HEK293 (cell line): ENCODE measurements around the gene CD302.

ENCODE experiments used
- CTCF ChIA-PET: fragments of 350-600 bp; formaldehyde crosslinking; extraction: SDS; loops from one replicate; lab custom pipeline; 2021; ENCODE audit warnings: antibody characterized with exemption; lab: Yijun Ruan, JAX
- POLR2A ChIA-PET: fragments of 300-600 bp; formaldehyde crosslinking; extraction: SDS; loops from one replicate; lab custom pipeline; 2020; ENCODE audit warnings: antibody characterized with exemption, inconsistent platforms; lab: Yijun Ruan, JAX
- H3K27ac ChIP-seq: fragments of 200-500 bp; sonication (Bioruptor generic); 2 replicates; pipeline ENCODE4 v1.5.1; 2014; ENCODE audit warnings: low read depth, low read length, control low read depth, inconsistent platforms; ENCODE audit errors: extremely low read depth
- H3K36me3 ChIP-seq, 2 experiments: fragments of 200-500 bp in 1 of 2; sonication (Bioruptor generic) in 1 of 2; 1 replicate in 1 of 2; 2 replicates in 1 of 2; pipeline ENCODE4 v1.5.1; 2014 to 2017; ENCODE audit warnings: inconsistent platforms in 2 of 2, low read length in 2 of 2; ENCODE audit not compliant: control insufficient read depth in 2 of 2, insufficient read depth in 1 of 2
- H3K4me1 ChIP-seq: fragments of 200-500 bp; sonication (Bioruptor generic); 2 replicates; pipeline ENCODE4 v1.5.1; 2014; ENCODE audit warnings: mild to moderate bottlenecking, low read length, inconsistent platforms; ENCODE audit not compliant: control insufficient read depth, insufficient read depth
- H3K4me3 ChIP-seq: 2 replicates; pipeline ENCODE4 v1.5.1; 2011; ENCODE audit warnings: low read depth, mild to moderate bottlenecking, control low read depth, low read length, moderate library complexity
- H3K9me3 ChIP-seq: fragments of 200-500 bp; sonication (Bioruptor generic); 2 replicates; pipeline ENCODE4 v1.5.1; 2014; ENCODE audit warnings: low read depth, low read length, inconsistent platforms; ENCODE audit not compliant: control insufficient read depth, insufficient read depth
- GFI1B ChIP-seq: fragments of 450-650 bp; formaldehyde crosslinking; IDR thresholded peaks from 2 replicates; pipeline ENCODE4 v1.5.1; 2016; ENCODE audit warnings: missing biosample characterization, missing genetic modification characterization
- IKZF3 ChIP-seq: fragments of 450-650 bp; IDR thresholded peaks from 2 replicates; pipeline ENCODE4 v1.5.0; 2018; ENCODE audit warnings: missing biosample characterization, mild to moderate bottlenecking, missing genetic modification characterization, moderate library complexity
- YY1 ChIP-seq: fragments of 450-650 bp; formaldehyde crosslinking; IDR thresholded peaks from 2 replicates; pipeline ENCODE4 v1.5.1; 2018; ENCODE audit warnings: missing biosample characterization, missing genetic modification characterization
- ZNF248 ChIP-seq: fragments of 450-650 bp; formaldehyde crosslinking; IDR thresholded peaks from 2 replicates; pipeline ENCODE4 v1.5.1; 2017; ENCODE audit warnings: missing biosample characterization, missing genetic modification characterization
- ZNF549 ChIP-seq: fragments of 450-650 bp; IDR thresholded peaks from 2 replicates; pipeline ENCODE4 v1.5.1; 2018; ENCODE audit warnings: missing biosample characterization, missing genetic modification characterization, mild to moderate bottlenecking, inconsistent platforms, moderate library complexity
- ZNF561 ChIP-seq: fragments of 450-650 bp; IDR thresholded peaks from 2 replicates; pipeline ENCODE4 v1.5.1; 2018; ENCODE audit warnings: missing biosample characterization, missing genetic modification characterization, borderline replicate concordance
- ZNF571 ChIP-seq: fragments of 450-650 bp; formaldehyde crosslinking; IDR thresholded peaks from 2 replicates; pipeline ENCODE4 v1.5.0; 2017; ENCODE audit warnings: missing biosample characterization, missing genetic modification characterization
- TF ChIP-seq, protein P1 (sequence below): fragments of 450-650 bp; formaldehyde crosslinking; IDR thresholded peaks from 2 replicates; pipeline ENCODE4 v1.5.1; 2016; ENCODE audit warnings: missing biosample characterization, missing genetic modification characterization, low read depth
- TF ChIP-seq, protein P2 (sequence below): fragments of 450-650 bp; formaldehyde crosslinking; IDR thresholded peaks from 2 replicates; pipeline ENCODE4 v1.5.1; 2016; ENCODE audit warnings: missing biosample characterization, missing genetic modification characterization
- TF ChIP-seq, protein P3 (sequence below): fragments of 450-650 bp; formaldehyde crosslinking; IDR thresholded peaks from 2 replicates; pipeline ENCODE4 v1.5.1; 2016; ENCODE audit warnings: missing biosample characterization, missing genetic modification characterization

The CD302 gene

DNA sequence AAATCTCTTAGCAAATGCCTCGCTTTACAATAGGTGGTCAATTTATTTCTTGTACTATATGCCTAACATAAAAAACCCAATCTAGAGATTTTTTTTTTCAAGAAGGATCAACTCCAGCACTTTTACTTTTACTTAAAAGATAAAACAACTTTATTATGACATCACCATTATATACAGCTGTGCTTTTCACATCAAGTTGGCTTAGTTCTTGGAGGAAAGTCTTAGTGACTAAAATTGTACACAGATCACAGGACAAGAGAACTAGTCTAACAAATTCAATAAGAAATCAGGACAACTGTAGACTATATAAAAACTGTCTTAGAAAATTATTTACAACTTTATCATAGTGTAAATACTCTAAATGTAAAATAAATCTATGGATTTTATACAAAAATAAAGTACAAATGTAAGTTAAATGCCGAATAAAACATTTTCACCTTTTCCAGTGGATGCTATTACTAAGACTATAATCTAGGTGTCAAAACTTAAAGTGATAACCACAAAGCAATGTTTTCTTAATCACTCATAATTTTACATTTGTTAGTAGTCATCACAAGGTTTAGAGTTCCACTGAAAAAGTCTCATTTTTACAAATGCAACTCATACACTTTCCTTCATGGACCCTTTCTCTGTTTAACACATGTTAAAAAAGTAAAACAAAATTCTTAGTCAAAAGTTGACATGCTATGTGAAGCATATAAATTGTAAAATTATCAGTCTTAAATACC, 5.4 kb upstream of the CD302 start:
- Histone ChIP-seq H3K36me3 (no peaks in the 10 kb centered on the region), H3K4me3 (no peak overlapping the region), H3K9me3 (no peaks in the 10 kb centered on the region), H3K27ac (no peak overlapping the region), H3K4me1 (no peaks in the 10 kb centered on the region)
- ChIA-PET CTCF (interaction anchor here (0.6 to 0.7 kb wide), 2 partner anchors 8 to 1779 kb away, joined by 3 to 4 read pairs; no protein-coding TSS in a partner anchor), POLR2A (no interaction called here)
- no peak for TF ChIP-seq ZNF571
- TF ChIP-seq, protein P1, sequence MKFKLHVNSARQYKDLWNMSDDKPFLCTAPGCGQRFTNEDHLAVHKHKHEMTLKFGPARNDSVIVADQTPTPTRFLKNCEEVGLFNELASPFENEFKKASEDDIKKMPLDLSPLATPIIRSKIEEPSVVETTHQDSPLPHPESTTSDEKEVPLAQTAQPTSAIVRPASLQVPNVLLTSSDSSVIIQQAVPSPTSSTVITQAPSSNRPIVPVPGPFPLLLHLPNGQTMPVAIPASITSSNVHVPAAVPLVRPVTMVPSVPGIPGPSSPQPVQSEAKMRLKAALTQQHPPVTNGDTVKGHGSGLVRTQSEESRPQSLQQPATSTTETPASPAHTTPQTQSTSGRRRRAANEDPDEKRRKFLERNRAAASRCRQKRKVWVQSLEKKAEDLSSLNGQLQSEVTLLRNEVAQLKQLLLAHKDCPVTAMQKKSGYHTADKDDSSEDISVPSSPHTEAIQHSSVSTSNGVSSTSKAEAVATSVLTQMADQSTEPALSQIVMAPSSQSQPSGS (tag by site-specific recombination): peak; percentile 53; the same call in 1 of the 2 replicates

DNA sequence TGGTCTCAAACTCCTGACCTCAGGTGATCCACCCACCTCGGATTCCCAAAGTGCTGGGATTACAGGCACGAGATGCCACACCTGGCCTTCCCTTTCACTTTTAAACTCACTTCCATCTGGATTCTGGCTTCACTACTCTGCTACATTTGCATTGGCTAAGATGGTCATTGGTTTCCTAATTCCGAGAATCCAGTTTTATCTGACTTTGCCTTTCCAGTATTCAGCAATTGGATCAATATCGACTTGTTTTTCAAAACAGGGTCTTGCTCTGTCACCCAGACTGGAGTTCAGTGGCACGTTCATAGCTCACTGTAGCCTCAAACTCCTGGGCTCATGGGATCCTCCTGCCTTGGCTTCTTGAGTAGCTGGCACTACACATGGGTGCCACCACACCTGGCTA, 4.7 kb upstream of the CD302 start:
- no peak overlapping the region for H3K27ac ChIP-seq
- TF ChIP-seq, protein P2, sequence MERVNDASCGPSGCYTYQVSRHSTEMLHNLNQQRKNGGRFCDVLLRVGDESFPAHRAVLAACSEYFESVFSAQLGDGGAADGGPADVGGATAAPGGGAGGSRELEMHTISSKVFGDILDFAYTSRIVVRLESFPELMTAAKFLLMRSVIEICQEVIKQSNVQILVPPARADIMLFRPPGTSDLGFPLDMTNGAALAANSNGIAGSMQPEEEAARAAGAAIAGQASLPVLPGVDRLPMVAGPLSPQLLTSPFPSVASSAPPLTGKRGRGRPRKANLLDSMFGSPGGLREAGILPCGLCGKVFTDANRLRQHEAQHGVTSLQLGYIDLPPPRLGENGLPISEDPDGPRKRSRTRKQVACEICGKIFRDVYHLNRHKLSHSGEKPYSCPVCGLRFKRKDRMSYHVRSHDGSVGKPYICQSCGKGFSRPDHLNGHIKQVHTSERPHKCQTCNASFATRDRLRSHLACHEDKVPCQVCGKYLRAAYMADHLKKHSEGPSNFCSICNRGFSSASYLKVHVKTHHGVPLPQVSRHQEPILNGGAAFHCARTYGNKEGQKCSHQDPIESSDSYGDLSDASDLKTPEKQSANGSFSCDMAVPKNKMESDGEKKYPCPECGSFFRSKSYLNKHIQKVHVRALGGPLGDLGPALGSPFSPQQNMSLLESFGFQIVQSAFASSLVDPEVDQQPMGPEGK (tag by site-specific recombination): no peak
- TF ChIP-seq ZNF561 (tag by site-specific recombination): no peak
- no peak for TF ChIP-seq GFI1B (tag by site-specific recombination)
- TF ChIP-seq ZNF248 (tag by site-specific recombination): no peak
- H3K9me3 ChIP-seq: no peaks in the 10 kb centered on the region
- no peaks in the 10 kb centered on the region for H3K36me3 ChIP-seq
- POLR2A ChIA-PET: no interaction called here
- no peak overlapping the region for H3K4me3 ChIP-seq
- H3K4me1 ChIP-seq: no peaks in the 10 kb centered on the region
- CTCF ChIA-PET: interaction anchor here (0.7 kb wide), 1 partner anchor 1779 kb away, joined by 4 read pairs; no protein-coding TSS in a partner anchor

DNA sequence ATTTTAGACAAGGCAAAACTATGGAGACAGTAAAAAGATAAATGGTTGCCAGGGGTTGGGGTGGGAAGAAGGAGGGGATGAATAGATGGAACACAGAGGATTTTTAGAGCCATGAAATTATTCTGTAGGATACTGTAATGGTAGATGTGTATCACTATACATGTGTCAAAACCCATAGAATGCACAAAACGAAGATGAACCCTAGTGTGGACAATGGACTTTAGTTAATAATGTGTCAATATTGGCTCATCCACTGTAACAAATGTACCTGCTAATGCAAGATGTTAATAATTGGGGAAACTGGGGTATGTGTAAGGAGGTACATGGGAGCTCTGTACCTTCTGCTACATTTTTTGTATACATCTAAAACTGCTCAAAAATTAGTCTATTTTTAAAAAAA, 1.8 kb upstream of the CD302 start:
- no peak overlapping the region for H3K4me3 ChIP-seq
- H3K36me3 ChIP-seq: no peaks in the 10 kb centered on the region
- TF ChIP-seq, protein P3, sequence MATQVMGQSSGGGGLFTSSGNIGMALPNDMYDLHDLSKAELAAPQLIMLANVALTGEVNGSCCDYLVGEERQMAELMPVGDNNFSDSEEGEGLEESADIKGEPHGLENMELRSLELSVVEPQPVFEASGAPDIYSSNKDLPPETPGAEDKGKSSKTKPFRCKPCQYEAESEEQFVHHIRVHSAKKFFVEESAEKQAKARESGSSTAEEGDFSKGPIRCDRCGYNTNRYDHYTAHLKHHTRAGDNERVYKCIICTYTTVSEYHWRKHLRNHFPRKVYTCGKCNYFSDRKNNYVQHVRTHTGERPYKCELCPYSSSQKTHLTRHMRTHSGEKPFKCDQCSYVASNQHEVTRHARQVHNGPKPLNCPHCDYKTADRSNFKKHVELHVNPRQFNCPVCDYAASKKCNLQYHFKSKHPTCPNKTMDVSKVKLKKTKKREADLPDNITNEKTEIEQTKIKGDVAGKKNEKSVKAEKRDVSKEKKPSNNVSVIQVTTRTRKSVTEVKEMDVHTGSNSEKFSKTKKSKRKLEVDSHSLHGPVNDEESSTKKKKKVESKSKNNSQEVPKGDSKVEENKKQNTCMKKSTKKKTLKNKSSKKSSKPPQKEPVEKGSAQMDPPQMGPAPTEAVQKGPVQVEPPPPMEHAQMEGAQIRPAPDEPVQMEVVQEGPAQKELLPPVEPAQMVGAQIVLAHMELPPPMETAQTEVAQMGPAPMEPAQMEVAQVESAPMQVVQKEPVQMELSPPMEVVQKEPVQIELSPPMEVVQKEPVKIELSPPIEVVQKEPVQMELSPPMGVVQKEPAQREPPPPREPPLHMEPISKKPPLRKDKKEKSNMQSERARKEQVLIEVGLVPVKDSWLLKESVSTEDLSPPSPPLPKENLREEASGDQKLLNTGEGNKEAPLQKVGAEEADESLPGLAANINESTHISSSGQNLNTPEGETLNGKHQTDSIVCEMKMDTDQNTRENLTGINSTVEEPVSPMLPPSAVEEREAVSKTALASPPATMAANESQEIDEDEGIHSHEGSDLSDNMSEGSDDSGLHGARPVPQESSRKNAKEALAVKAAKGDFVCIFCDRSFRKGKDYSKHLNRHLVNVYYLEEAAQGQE: no peak
- no peak for TF ChIP-seq YY1 (tag by site-specific recombination)
- no peak for TF ChIP-seq IKZF3 (tag by site-specific recombination)
- TF ChIP-seq ZNF549: no peak
- TF ChIP-seq, all 188 proteins: peak for 0
- ChIA-PET CTCF (interaction anchor here (1.0 kb wide), 1 partner anchor 8 kb away, joined by 4 read pairs; no protein-coding TSS in a partner anchor), POLR2A (no interaction called here)
- Histone ChIP-seq H3K4me1 (peaks cover 9% of the 10 kb centered on the region; the same call in 1 of the 2 replicates), H3K9me3 (no peaks in the 10 kb centered on the region), H3K27ac (no peak overlapping the region)
